ENCODE measurements around the gene LRRC4C.
"Not testable (repeated sequence)": the region's sequence is repeated elsewhere in the genome, so short reads cannot be mapped to it uniquely, and the experiment has no call there.

Gene LRRC4C

DNA sequence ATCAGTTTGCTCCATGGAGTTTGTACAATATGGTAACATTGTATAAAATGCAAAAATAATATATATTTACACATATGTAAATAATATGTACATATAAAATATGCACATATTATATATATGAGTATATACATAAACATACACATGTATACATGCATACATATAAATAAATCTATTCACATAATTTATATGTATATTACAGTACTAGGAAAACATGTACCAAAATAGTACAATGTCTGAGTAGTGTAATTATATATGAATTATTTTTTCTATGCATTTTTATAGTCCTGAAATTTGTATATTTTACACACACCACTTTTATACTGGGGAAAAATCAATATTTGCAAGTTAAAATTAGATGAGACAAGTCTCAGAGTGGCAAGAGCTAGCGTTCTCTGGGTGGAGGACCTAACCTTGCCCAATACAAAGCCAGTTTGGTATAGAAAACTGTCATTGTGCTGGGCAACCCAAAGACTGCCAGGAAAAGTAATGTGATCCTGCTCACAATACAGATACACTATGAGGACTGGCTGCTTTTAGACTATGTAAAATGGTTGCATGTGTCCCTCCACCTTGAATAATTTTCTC lies 889.4 kb downstream of the LRRC4C start:
- Mint-ChIP-seq H3K4me3 (no peak overlapping the region), H3K36me3 (ENCODE audit: insufficient read depth) (no peaks in the 10 kb centered on the region), H3K9me3 (peaks cover 18% of the 10 kb centered on the region)

DNA sequence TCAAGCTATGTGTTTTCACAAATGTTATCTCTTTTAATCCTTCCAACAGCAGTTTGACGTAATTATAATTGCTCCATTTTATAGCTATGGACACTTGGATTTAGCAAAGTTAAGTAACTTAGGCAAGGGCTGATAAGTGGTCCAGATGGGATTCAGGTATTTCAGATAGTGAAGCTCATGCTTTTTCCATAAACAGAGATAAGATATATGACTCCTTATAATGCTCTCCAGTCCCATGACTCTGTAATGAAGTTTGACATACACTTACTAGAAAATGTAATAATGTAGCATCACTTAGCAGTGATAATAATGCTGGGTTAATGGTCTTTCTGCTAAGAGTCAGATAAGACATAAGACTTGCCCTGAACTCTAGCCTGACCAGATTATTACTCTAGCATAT lies 892.1 kb downstream of the LRRC4C start:
- ATAC-seq (replicated peaks; ENCODE audit: extremely low read depth, poor library complexity, severe bottlenecking) (no peak), DNase-seq (ENCODE audit: low spot score in 2 of 2) (no peak)
- H3K4me1 Mint-ChIP-seq: no peaks in the 10 kb centered on the region
- no peak overlapping the region for H3K27ac Mint-ChIP-seq (ENCODE audit: low read depth)
- H3K27me3 Mint-ChIP-seq: no peaks in the 10 kb centered on the region
- H3K36me3 Mint-ChIP-seq (ENCODE audit: insufficient read depth): no peaks in the 10 kb centered on the region
- H3K4me3 Mint-ChIP-seq: no peak overlapping the region
- H3K9me3 Mint-ChIP-seq: peaks cover 25% of the 10 kb centered on the region

More for the DNA sequence above, 889.4 kb downstream of the LRRC4C start:
- DNase-seq (ENCODE audit: low spot score in 2 of 2) (no peak), ATAC-seq (replicated peaks; ENCODE audit: extremely low read depth, poor library complexity, severe bottlenecking) (no peak)
- no peaks in the 10 kb centered on the region for H3K4me1 Mint-ChIP-seq
- H3K27ac Mint-ChIP-seq (ENCODE audit: low read depth): no peak overlapping the region
- H3K27me3 Mint-ChIP-seq: no peaks in the 10 kb centered on the region

DNA sequence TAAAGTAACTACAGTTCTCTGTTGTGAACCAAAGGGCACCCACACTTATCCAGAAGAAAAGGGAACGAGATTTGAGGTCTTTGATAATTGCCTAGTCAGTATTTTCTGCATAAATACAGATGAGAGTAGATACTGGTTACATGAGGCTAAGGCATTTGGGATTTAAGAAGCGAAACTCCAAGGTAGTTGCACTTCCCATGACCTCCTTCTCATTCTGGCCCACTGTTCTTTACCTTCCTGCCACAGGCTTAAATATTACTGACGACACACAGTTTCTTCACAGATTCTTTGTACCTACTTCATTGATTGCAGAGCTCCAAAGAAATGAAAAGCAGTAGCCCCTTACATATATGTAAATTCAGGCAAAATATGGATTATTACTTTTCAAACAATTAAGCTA lies 915.3 kb downstream of the LRRC4C start:
- Mint-ChIP-seq H3K4me1 (no peaks in the 10 kb centered on the region), H3K27ac (ENCODE audit: low read depth) (no peak overlapping the region), H3K9me3 (peaks cover 33% of the 10 kb centered on the region), H3K36me3 (ENCODE audit: insufficient read depth) (no peaks in the 10 kb centered on the region), H3K4me3 (no peak overlapping the region), H3K27me3 (no peaks in the 10 kb centered on the region)
- DNase-seq (ENCODE audit: low spot score in 2 of 2) (no peak), ATAC-seq (replicated peaks; ENCODE audit: extremely low read depth, poor library complexity, severe bottlenecking) (no peak)

DNA sequence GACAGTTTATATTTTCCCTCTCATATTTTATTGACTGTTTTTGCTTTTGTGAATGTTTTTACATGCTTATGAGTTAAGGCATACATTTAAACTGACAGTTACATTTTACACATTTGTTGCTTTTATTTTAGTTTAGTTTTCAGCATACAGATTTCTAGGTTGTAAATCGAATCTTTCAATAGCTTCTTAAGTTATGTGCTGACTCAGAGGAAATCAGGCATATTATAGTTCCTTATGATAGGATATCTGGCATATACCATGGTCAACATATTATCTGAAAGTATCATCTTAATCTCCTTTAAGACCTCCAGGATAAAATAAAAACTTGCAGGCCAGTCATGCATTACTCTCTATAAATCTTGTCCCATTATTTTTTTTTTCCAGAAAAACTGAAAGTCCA lies 916.6 kb downstream of the LRRC4C start:
- Mint-ChIP-seq H3K9me3 (peaks cover 30% of the 10 kb centered on the region), H3K27me3 (no peaks in the 10 kb centered on the region), H3K36me3 (ENCODE audit: insufficient read depth) (no peaks in the 10 kb centered on the region), H3K4me1 (no peaks in the 10 kb centered on the region), H3K27ac (ENCODE audit: low read depth) (no peak overlapping the region), H3K4me3 (no peak overlapping the region)
- no peak for DNase-seq (ENCODE audit: low spot score in 2 of 2)
- no peak for ATAC-seq (replicated peaks; ENCODE audit: extremely low read depth, poor library complexity, severe bottlenecking)

DNA sequence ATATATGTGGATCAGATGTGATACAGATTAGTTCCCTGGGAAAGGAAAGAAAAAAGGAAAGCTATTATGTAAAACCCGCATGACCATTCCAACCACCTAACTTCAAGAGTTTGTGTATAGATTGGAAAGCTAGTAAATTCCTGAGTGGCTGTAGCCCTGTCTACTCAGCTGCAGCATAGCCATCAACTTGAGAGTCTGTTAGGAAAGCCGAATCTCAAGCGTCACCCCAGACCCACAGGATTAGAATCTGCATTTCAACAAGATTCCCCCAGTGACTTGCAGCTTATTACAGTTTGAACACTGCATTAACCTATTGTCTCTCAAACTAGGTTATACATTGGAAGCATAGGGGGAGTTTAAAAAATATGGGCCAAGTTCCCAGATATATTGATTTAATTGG lies 921.7 kb downstream of the LRRC4C start:
- ATAC-seq (replicated peaks; ENCODE audit: extremely low read depth, poor library complexity, severe bottlenecking): no peak

DNA sequence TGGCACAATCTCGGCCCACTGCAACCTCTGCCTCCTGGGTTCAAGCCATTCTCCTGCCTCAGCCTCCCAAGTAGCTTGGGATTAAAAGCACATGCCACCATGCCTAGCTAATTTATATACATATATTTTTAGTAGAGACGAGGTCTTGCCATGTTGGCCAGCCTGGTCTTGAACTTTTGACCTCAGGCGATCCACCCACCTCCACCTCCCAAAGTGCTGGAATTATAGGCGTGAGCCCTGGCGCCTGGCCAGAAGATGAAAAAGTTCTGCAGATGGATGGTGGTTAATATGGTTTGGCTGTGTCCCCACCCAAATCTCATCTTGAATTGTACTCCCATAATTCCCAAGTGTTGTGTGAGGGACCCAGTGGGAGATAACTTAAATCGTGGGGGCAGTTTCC lies 937.4 kb downstream of the LRRC4C start:
- ATAC-seq (replicated peaks; ENCODE audit: extremely low read depth, poor library complexity, severe bottlenecking); H3K27me3 Mint-ChIP-seq; H3K36me3 Mint-ChIP-seq (ENCODE audit: insufficient read depth); DNase-seq (ENCODE audit: low spot score in 2 of 2); H3K4me1 Mint-ChIP-seq; H3K9me3 Mint-ChIP-seq; H3K4me3 Mint-ChIP-seq; H3K27ac Mint-ChIP-seq (ENCODE audit: low read depth): not testable (repeated sequence)

More for the DNA sequence above, 921.7 kb downstream of the LRRC4C start:
- Mint-ChIP-seq H3K4me3 (no peak overlapping the region), H3K9me3 (peaks cover 23% of the 10 kb centered on the region), H3K27ac (ENCODE audit: low read depth) (no peak overlapping the region), H3K36me3 (ENCODE audit: insufficient read depth) (no peaks in the 10 kb centered on the region), H3K4me1 (no peaks in the 10 kb centered on the region), H3K27me3 (no peaks in the 10 kb centered on the region)
- DNase-seq (ENCODE audit: low spot score in 2 of 2): no peak

DNA sequence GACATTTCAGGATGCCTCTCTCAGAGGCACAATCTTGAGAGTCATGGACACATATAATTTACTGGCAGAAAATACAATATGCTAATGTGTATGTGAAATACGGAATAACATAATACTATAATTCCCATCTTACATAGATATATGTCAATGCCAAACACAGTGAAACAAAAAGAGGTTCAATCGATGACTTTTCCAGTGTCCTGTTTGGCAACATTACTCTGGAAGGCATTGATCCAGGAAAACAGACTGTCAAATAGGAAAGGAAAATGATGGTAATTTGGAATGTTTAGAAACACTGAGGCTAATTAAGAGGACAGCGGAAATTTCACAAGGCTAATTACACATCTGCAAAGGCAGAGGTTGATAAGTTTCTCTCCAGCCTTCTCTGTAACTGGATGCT lies 942.3 kb downstream of the LRRC4C start:
- H3K9me3 Mint-ChIP-seq: no peaks in the 10 kb centered on the region
- no peaks in the 10 kb centered on the region for H3K4me1 Mint-ChIP-seq
- DNase-seq (ENCODE audit: low spot score in 2 of 2) (no peak), ATAC-seq (replicated peaks; ENCODE audit: extremely low read depth, poor library complexity, severe bottlenecking) (no peak)
- no peak overlapping the region for H3K4me3 Mint-ChIP-seq
- no peaks in the 10 kb centered on the region for H3K27me3 Mint-ChIP-seq
- H3K27ac Mint-ChIP-seq (ENCODE audit: low read depth): no peak overlapping the region
- no peaks in the 10 kb centered on the region for H3K36me3 Mint-ChIP-seq (ENCODE audit: insufficient read depth)

DNA sequence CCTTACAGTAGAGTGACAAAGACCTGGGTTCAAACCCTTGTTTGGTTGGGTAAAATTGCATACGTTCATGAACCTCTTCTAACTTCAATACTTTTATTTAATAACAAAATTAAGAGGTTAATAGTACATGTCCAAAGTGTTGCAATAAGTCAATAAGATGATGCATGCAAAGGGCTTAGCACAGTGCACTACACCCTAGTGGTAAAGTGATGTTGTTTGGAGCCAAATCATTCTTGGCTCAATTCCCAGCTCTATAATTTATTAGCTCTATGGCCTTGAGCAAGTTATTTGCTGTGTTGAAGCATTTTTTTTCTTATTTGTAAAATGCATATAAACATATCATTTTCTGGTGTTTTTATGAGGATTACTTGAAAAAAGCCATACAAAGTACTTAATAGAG lies 945.3 kb downstream of the LRRC4C start:
- no peak for DNase-seq (ENCODE audit: low spot score in 2 of 2)
- ATAC-seq (replicated peaks; ENCODE audit: extremely low read depth, poor library complexity, severe bottlenecking): no peak
- H3K27ac Mint-ChIP-seq (ENCODE audit: low read depth): no peak overlapping the region
- H3K4me3 Mint-ChIP-seq: no peak overlapping the region
- H3K9me3 Mint-ChIP-seq: peaks cover 11% of the 10 kb centered on the region
- peaks cover 2% of the 10 kb centered on the region for H3K36me3 Mint-ChIP-seq (ENCODE audit: insufficient read depth)
- no peaks in the 10 kb centered on the region for H3K27me3 Mint-ChIP-seq
- no peaks in the 10 kb centered on the region for H3K4me1 Mint-ChIP-seq

DNA sequence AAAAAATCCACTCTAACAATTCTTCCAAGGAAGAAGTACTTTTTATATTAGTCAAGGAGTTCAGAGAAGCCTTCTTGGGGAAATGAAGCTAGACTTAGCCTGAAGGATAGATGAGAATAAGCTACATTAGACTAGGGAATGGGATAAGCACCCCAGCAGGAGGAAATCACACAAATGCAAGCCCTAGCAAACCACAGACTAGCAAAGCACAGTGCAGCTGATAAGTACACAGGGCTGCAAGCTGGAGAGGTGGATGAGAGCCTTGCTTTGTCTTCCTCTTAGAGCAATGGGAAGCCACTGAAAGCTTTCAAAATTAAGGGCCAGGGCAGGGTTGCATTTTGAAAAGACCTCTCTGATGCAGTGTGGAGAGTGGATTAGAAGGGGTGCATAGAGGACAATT lies 946.2 kb downstream of the LRRC4C start:
- no peak overlapping the region for H3K4me3 Mint-ChIP-seq
- no peak overlapping the region for H3K27ac Mint-ChIP-seq (ENCODE audit: low read depth)
- H3K4me1 Mint-ChIP-seq: no peaks in the 10 kb centered on the region
- H3K27me3 Mint-ChIP-seq: no peaks in the 10 kb centered on the region
- H3K9me3 Mint-ChIP-seq: peaks cover 11% of the 10 kb centered on the region
- ATAC-seq (replicated peaks; ENCODE audit: extremely low read depth, poor library complexity, severe bottlenecking) (no peak), DNase-seq (ENCODE audit: low spot score in 2 of 2) (no peak)
- H3K36me3 Mint-ChIP-seq (ENCODE audit: insufficient read depth): peaks cover 2% of the 10 kb centered on the region

DNA sequence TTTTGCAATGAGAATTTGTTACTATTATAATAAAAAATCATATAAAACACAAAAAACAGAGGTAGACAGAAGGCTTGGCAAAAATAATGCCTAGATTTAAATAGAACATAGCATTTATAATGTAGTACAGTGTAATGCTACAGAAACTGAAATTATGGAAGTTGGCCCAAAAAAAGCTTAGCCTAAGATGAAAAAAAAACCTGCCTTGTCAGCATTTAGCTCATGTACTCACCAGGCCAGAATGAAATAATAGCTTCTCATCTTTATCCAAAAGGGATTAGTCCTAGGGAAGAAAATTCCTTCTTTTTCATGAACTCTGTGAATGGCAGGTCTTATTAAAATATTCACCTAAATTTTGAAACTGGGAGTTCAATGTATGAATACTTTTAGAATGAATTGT lies 951.1 kb downstream of the LRRC4C start:
- H3K27me3 Mint-ChIP-seq: no peaks in the 10 kb centered on the region
- no peak for DNase-seq (ENCODE audit: low spot score in 2 of 2)
- ATAC-seq (replicated peaks; ENCODE audit: extremely low read depth, poor library complexity, severe bottlenecking): no peak
- H3K4me3 Mint-ChIP-seq: no peak overlapping the region
- H3K36me3 Mint-ChIP-seq (ENCODE audit: insufficient read depth): peaks cover 4% of the 10 kb centered on the region
- H3K9me3 Mint-ChIP-seq: peaks cover 11% of the 10 kb centered on the region
- H3K27ac Mint-ChIP-seq (ENCODE audit: low read depth): no peak overlapping the region
- H3K4me1 Mint-ChIP-seq: no peaks in the 10 kb centered on the region

DNA sequence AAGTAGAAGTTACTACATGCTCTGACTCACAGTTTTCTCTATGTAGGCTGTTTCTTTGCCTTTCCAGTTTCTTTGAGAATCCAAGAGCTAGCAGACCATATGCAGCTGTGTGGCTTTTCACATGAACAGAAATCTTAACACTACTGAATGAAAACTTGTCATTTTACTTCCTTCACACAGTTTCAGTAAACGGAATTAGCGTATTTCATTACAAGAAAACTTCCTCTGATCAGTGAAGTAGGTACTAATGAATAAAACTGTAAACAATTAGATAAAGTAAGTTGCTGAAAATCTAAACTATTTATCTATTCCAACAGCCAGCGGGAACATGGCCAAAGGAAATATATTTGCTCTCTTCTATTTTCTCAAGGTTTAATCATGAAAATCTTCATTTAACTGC lies 953.2 kb downstream of the LRRC4C start:
- H3K9me3 Mint-ChIP-seq: peaks cover 15% of the 10 kb centered on the region
- no peak overlapping the region for H3K4me3 Mint-ChIP-seq
- no peaks in the 10 kb centered on the region for H3K4me1 Mint-ChIP-seq
- H3K27me3 Mint-ChIP-seq: no peaks in the 10 kb centered on the region
- no peak for ATAC-seq (replicated peaks; ENCODE audit: extremely low read depth, poor library complexity, severe bottlenecking)
- H3K27ac Mint-ChIP-seq (ENCODE audit: low read depth): no peak overlapping the region
- peaks cover 4% of the 10 kb centered on the region for H3K36me3 Mint-ChIP-seq (ENCODE audit: insufficient read depth)
- DNase-seq (ENCODE audit: low spot score in 2 of 2): no peak

DNA sequence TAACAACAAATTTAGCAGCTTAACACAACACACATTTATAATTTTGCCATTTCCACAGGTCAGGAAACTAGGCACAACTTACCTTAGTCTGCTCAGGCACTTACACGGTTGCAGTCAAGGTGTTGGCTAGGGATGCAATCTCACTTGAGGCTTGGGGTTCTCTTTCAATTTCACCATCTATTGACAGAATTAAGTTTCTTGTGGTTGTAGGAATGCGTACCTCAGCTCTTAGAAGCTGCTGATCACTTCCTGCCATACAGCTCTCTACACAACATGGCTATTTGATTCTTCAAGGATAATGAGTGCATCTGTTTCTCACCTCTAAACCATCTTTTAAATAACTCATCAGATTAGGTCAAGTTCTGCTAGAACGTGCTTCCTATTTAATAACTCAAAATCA lies 968.1 kb downstream of the LRRC4C start:
- Mint-ChIP-seq H3K4me1 (no peaks in the 10 kb centered on the region), H3K36me3 (ENCODE audit: insufficient read depth) (no peaks in the 10 kb centered on the region)
- DNase-seq (ENCODE audit: low spot score in 2 of 2): no peak

DNA sequence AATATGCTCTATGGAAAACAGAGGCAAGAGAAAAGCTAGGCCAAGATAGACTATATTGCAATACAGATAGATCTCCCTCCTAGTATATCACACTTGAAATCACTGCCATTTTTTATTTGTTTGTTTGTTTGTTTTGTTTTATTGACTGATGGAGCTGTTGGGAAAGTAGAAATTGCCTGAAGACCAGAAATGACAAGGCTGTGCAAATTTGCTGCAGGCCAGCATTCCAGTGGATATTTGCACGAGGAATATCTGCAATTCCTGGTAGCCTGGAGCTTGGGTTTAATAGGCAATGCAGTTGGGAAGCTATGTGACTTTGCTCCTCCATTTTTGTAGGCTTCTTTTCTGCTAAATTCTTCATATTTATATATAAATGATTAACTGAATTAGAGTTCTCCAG lies 991.7 kb downstream of the LRRC4C start:
- peaks cover 26% of the 10 kb centered on the region for H3K9me3 Mint-ChIP-seq

More for the DNA sequence above, 968.1 kb downstream of the LRRC4C start:
- H3K27ac Mint-ChIP-seq (ENCODE audit: low read depth): no peak overlapping the region
- peaks cover 12% of the 10 kb centered on the region for H3K9me3 Mint-ChIP-seq
- no peaks in the 10 kb centered on the region for H3K27me3 Mint-ChIP-seq
- no peak for ATAC-seq (replicated peaks; ENCODE audit: extremely low read depth, poor library complexity, severe bottlenecking)
- H3K4me3 Mint-ChIP-seq: no peak overlapping the region

DNA sequence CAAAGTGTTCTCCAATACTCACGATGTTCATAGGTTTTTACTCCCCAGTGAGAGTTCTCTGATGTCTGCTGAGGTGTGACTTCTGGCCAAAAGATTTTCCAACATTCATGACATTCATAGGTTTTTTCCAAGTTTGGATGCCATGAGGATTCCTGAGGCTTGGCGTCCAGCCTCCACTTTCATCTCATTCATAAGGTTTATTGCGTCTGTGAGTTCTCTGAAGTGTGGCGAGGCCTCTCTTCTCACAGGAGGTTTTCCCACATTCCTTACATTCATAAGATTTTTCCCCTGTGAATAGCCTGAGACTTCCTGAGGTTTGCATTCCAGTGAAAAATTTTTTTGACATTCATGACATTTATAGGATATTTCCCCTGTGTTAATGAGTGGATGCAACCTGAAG lies 1014.1 kb downstream of the LRRC4C start:
- DNase-seq (ENCODE audit: low spot score in 2 of 2) (no peak), ATAC-seq (replicated peaks; ENCODE audit: extremely low read depth, poor library complexity, severe bottlenecking) (no peak)
- Mint-ChIP-seq H3K27me3 (no peaks in the 10 kb centered on the region), H3K9me3 (peaks cover 11% of the 10 kb centered on the region), H3K36me3 (ENCODE audit: insufficient read depth) (no peaks in the 10 kb centered on the region), H3K4me3 (no peak overlapping the region), H3K4me1 (no peaks in the 10 kb centered on the region), H3K27ac (ENCODE audit: low read depth) (no peak overlapping the region)

More for the DNA sequence above, 991.7 kb downstream of the LRRC4C start:
- no peak overlapping the region for H3K4me3 Mint-ChIP-seq
- no peaks in the 10 kb centered on the region for H3K4me1 Mint-ChIP-seq
- DNase-seq (ENCODE audit: low spot score in 2 of 2) (no peak), ATAC-seq (replicated peaks; ENCODE audit: extremely low read depth, poor library complexity, severe bottlenecking) (no peak)
- H3K27me3 Mint-ChIP-seq: no peaks in the 10 kb centered on the region
- no peak overlapping the region for H3K27ac Mint-ChIP-seq (ENCODE audit: low read depth)
- peaks cover 2% of the 10 kb centered on the region for H3K36me3 Mint-ChIP-seq (ENCODE audit: insufficient read depth)
